Sigmoid colon (tissue), 7 donors: Measurements from ENCODE around the gene TMEM239. TPM values are rescaled to one million over a fixed set of nuclear protein-coding genes. Genes with fewer than 3 reads are reported as not detected.
A peak's percentile ranks its signal among the peaks of the same experiment; 100 is the strongest.
"Not testable (repeated sequence)": the region's sequence is repeated elsewhere in the genome, so short reads cannot be mapped to it uniquely, and the experiment has no call there.

ENCODE experiments used
- DNase-seq: peaks from one replicate; pipeline ENCODE4 v3.0.0-alpha.2; 2019
- H3K27ac ChIP-seq, 4 donors: fragments of 200-600 bp; sonication (generic); one replicate each; pipeline ENCODE4 v1.5.1; 2016 to 2019; ENCODE audit warnings: mild to moderate bottlenecking in 1 of 4
- H3K27me3 ChIP-seq, 3 donors: fragments of 200-600 bp; sonication (generic); one replicate each; pipeline ENCODE4 v1.5.1; 2019; ENCODE audit warnings: mild to moderate bottlenecking in 1 of 3
- H3K36me3 ChIP-seq, 4 donors: fragments of 200-600 bp; sonication (generic); one replicate each; pipeline ENCODE4 v1.5.1; 2016 to 2019
- H3K4me1 ChIP-seq, 4 donors: fragments of 200-600 bp; sonication (generic); one replicate each; pipeline ENCODE4 v1.5.1; 2017 to 2019
- H3K4me3 ChIP-seq, 4 donors: fragments of 200-600 bp; sonication (generic); one replicate each; pipeline ENCODE4 v1.5.1; 2017 to 2019; ENCODE audit warnings: mild to moderate bottlenecking in 2 of 4, moderate library complexity in 1 of 4
- H3K9me3 ChIP-seq, 4 donors: fragments of 200-600 bp in 3 of 4; sonication (generic) in 3 of 4; one replicate each; pipeline versions ENCODE4 v1.5.1 to v1.6.1; 2013 to 2019
- CTCF ChIP-seq, 4 experiments: fragments of 450-650 bp in 3 of 4; fragments of 200-600 bp in 1 of 4; IDR thresholded peaks; one replicate each; pipeline ENCODE4 v1.5.1; 2016 to 2019; ENCODE audit warnings: antibody characterized with exemption in 4 of 4, mild to moderate bottlenecking in 3 of 4, moderate library complexity in 2 of 4
- EP300 ChIP-seq, 4 donors: sonication (generic); formaldehyde crosslinking; IDR thresholded peaks; one replicate each; pipeline ENCODE4 v1.6.1; 2017; ENCODE audit warnings: antibody characterized with exemption in 4 of 4
- POLR2A ChIP-seq, 2 donors: fragments of 450-650 bp; IDR thresholded peaks; one replicate each; pipeline ENCODE4 v1.6.1; 2016; ENCODE audit warnings: antibody characterized with exemption in 2 of 2, mild to moderate bottlenecking in 2 of 2, moderate library complexity in 2 of 2
- POLR2AphosphoS5 ChIP-seq, 4 donors: sonication (generic); formaldehyde crosslinking; IDR thresholded peaks; one replicate each; pipeline ENCODE4 v1.6.1; 2017; ENCODE audit warnings: antibody characterized with exemption in 4 of 4
- WGBS, 2 donors: extraction: QIAGEN DNeasy Blood & Tissue Kit; methylation state at CpG; one replicate each; pipeline ENCODE4 v1.1.7; 2013; 5-methylcytosine and 5-hydroxymethylcytosine counted together
- intact Hi-C: fragments of 100-400 bp; cut with DNase I; formaldehyde crosslinking; loops from one replicate; pipeline ENCODE4 v1.15.1; 2023
- polyA plus RNA-seq, 3 donors: library from polyadenylated mRNA; stranded (reverse); fragments of 200-250 nt; gene quantifications; one replicate each; pipeline ENCODE4 v1.2.3, GENCODE V29; 2013
- total RNA-seq, 4 donors: library from RNA; depleted of rRNA; stranded (reverse); fragments of >200 nt; gene quantifications; one replicate each; pipeline ENCODE4 v1.1.0, GENCODE V29; 2016
- donor health status: healthy with polysubstance abuse.
- donor health status: Bipolar disorder and iron deficiency.
- donor health status: healthy.

TMEM239 gene
- total and polyA plus RNA-seq, 7 donors = 0.28 TPM; not detected in 6

GRCh38 chr20:2807019-2807418 is 9.1 kb upstream of the TMEM239 start:
- Histone ChIP-seq H3K4me3 (no peak overlapping the region), H3K27me3 (peaks cover 12 to 85% (median 42%) of the 10 kb centered on the region in 3 donors), H3K4me1 (peaks cover 0 to 6% (median 0%) of the 10 kb centered on the region in 4 donors), H3K9me3 (peaks cover 0 to 4% (median 0%) of the 10 kb centered on the region in 4 donors), H3K27ac (no peak overlapping the region), H3K36me3 (no peaks in the 10 kb centered on the region)
- intact Hi-C loops = no loop called here
- TF ChIP-seq CTCF (IDR thresholded peaks at IDR 0.05) (no peak), POLR2AphosphoS5 (IDR thresholded peaks at IDR 0.05) (no peak)
- 89 to 91% methylated on average over 4 of the region's 4 CpGs for WGBS, 2 donors
- no peak for DNase-seq

- H3K4me3 ChIP-seq, DNase-seq, H3K4me1 ChIP-seq, intact Hi-C loops, H3K27ac ChIP-seq, H3K36me3 ChIP-seq, H3K9me3 ChIP-seq: not testable (repeated sequence)
- WGBS, 2 donors = 71 to 77% methylated on average over 9 of the region's 9 CpGs
- H3K27me3 ChIP-seq = peaks cover 12 to 83% (median 42%) of the 10 kb centered on the region in 3 donors
These were observed 8.2 kb upstream of the TMEM239 start for GRCh38 chr20:2807929-2808328.

GRCh38 chr20:2809690-2810089 is 6.5 kb upstream of the TMEM239 start:
- Histone ChIP-seq H3K27ac (no peak overlapping the region), H3K36me3 (no peaks in the 10 kb centered on the region), H3K4me1 (peaks cover 0 to 8% (median 0%) of the 10 kb centered on the region in 4 donors), H3K27me3 (peaks cover 12 to 65% (median 34%) of the 10 kb centered on the region in 3 donors), H3K4me3 (no peak overlapping the region), H3K9me3 (peaks cover 0 to 9% (median 0%) of the 10 kb centered on the region in 4 donors)
- TF ChIP-seq POLR2A (IDR thresholded peaks at IDR 0.05) (no peak), CTCF (IDR thresholded peaks at IDR 0.05) (no peak), EP300 (IDR thresholded peaks at IDR 0.05) (no peak), POLR2AphosphoS5 (IDR thresholded peaks at IDR 0.05) (no peak)
- 88 to 96% methylated on average over 10 of the region's 10 CpGs for WGBS, 2 donors
- DNase-seq = no peak
- intact Hi-C loops = no loop called here

GRCh38 chr20:2812189-2812588 is 4.0 kb upstream of the TMEM239 start:
- DNase-seq = no peak
- Histone ChIP-seq H3K9me3 (peaks cover 0 to 9% (median 0%) of the 10 kb centered on the region in 4 donors), H3K4me3 (no peak overlapping the region), H3K4me1 (peaks cover 0 to 6% (median 0%) of the 10 kb centered on the region in 4 donors), H3K27me3 (peaks cover 0 to 40% (median 13%) of the 10 kb centered on the region in 3 donors), H3K36me3 (no peaks in the 10 kb centered on the region), H3K27ac (no peak overlapping the region)
- WGBS, 2 donors = 76 to 80% methylated on average over 3 of the region's 3 CpGs
- TF ChIP-seq POLR2AphosphoS5 (IDR thresholded peaks at IDR 0.05) (no peak), POLR2A (IDR thresholded peaks at IDR 0.05) (no peak), EP300 (IDR thresholded peaks at IDR 0.05) (no peak), CTCF (IDR thresholded peaks at IDR 0.05) (no peak)
- intact Hi-C loops = no loop called here

- H3K27me3 ChIP-seq = peaks cover 0 to 37% (median 12%) of the 10 kb centered on the region in 3 donors
- DNase-seq = no peak
- H3K27ac ChIP-seq = no peak overlapping the region
- TF ChIP-seq POLR2A (IDR thresholded peaks at IDR 0.05) = no peak
- H3K4me3 ChIP-seq = no peak overlapping the region
- H3K36me3 ChIP-seq = no peaks in the 10 kb centered on the region
- 94 to 98% methylated on average over 1 of the region's 1 CpG for WGBS, 2 donors
- intact Hi-C loops = no loop called here
- H3K9me3 ChIP-seq = peaks cover 0 to 9% (median 0%) of the 10 kb centered on the region in 4 donors
- H3K4me1 ChIP-seq = peaks cover 0 to 6% (median 0%) of the 10 kb centered on the region in 4 donors
These were observed 2.1 kb upstream of the TMEM239 start for GRCh38 chr20:2814076-2814475.

- Histone ChIP-seq H3K36me3 (no peaks in the 10 kb centered on the region), H3K4me1 (peaks cover 0 to 6% (median 0%) of the 10 kb centered on the region in 4 donors), H3K27me3 (peaks cover 0 to 39% (median 15%) of the 10 kb centered on the region in 3 donors), H3K9me3 (peaks cover 0 to 9% (median 0%) of the 10 kb centered on the region in 4 donors), H3K27ac (no peak within 1 kb of the TSS), H3K4me3 (no peak within 1 kb of the TSS)
- DNase-seq = no peak
- intact Hi-C loops = no loop called here
- TF ChIP-seq POLR2AphosphoS5 (IDR thresholded peaks at IDR 0.05) (peak in 1 of 4 donors; percentile 47), POLR2A (IDR thresholded peaks at IDR 0.05) (no peak)
- 36 to 50% methylated on average over 5 of the region's 5 CpGs for WGBS, 2 donors
These were observed 1.5 kb upstream of the TMEM239 start, which contains the start of gene C20orf141 for GRCh38 chr20:2814587-2815051. Gene C20orf141, plus strand, starts transcription at chr20:2814987. Its CDS starts 198 bp downstream, at chr20:2815185.
